Esophagus muscularis mucosa (tissue), 4 donors: Measurements from ENCODE around the gene NOS3.

Experiments
- EP300 ChIP-seq: sonication (generic); formaldehyde crosslinking; IDR thresholded peaks from one replicate; pipeline ENCODE4 v1.6.1; 2017; ENCODE audit warnings: antibody characterized with exemption
- POLR2A ChIP-seq: fragments of 450-650 bp; IDR thresholded peaks from one replicate; pipeline ENCODE4 v1.6.1; 2017; ENCODE audit warnings: antibody characterized with exemption, moderate library complexity, mild to moderate bottlenecking, low read depth
- POLR2AphosphoS5 ChIP-seq, 2 donors: sonication (generic); formaldehyde crosslinking; IDR thresholded peaks; one replicate each; pipeline ENCODE4 v1.6.1; 2017; ENCODE audit warnings: antibody characterized with exemption in 2 of 2
- TF ChIP-seq, protein P1 (sequence below), 3 experiments: fragments of 200-600 bp in 2 of 3; fragments of 450-650 bp in 1 of 3; sonication (generic) in 2 of 3; IDR thresholded peaks; one replicate each; pipeline ENCODE4 v1.5.1; 2017 to 2019; ENCODE audit warnings: antibody characterized with exemption in 3 of 3, mild to moderate bottlenecking in 2 of 3, moderate library complexity in 1 of 3

- TF ChIP-seq, protein P1, sequence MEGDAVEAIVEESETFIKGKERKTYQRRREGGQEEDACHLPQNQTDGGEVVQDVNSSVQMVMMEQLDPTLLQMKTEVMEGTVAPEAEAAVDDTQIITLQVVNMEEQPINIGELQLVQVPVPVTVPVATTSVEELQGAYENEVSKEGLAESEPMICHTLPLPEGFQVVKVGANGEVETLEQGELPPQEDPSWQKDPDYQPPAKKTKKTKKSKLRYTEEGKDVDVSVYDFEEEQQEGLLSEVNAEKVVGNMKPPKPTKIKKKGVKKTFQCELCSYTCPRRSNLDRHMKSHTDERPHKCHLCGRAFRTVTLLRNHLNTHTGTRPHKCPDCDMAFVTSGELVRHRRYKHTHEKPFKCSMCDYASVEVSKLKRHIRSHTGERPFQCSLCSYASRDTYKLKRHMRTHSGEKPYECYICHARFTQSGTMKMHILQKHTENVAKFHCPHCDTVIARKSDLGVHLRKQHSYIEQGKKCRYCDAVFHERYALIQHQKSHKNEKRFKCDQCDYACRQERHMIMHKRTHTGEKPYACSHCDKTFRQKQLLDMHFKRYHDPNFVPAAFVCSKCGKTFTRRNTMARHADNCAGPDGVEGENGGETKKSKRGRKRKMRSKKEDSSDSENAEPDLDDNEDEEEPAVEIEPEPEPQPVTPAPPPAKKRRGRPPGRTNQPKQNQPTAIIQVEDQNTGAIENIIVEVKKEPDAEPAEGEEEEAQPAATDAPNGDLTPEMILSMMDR (IDR thresholded peaks at IDR 0.05) = no peak
- TF ChIP-seq POLR2A (no peak), EP300 (no peak), POLR2AphosphoS5 (IDR thresholded peaks at IDR 0.05) (no peak)
Measured at GRCh38 chr7:151028948-151029501, 38.2 kb downstream of the NOS3 start.
